ENCODE results near the gene PMS1.

GRCh38 chr2:189783927-189784867 is at the start of gene PMS1, which contains the start of gene ORMDL1:
- TF ChIP-seq POLR2A (IDR thresholded peaks at IDR 0.05; ENCODE audit: low read depth, low read length) (peak; percentile 98), TAF1 (IDR thresholded peaks at IDR 0.05; ENCODE audit: borderline replicate concordance, low read depth, low read length) (peak; percentile 67), POLR2AphosphoS5 (IDR thresholded peaks at IDR 0.05; ENCODE audit: low read depth, low read length) (peak; percentile 93)
